Panc1 (cell line): ENCODE results near the gene DCTN2. TPM values are rescaled to one million over a fixed set of nuclear protein-coding genes. Genes with fewer than 3 reads are reported as not detected.
"Not testable (repeated sequence)": the region's sequence is repeated elsewhere in the genome, so short reads cannot be mapped to it uniquely, and the experiment has no call there.

Experiments
- ATAC-seq: fragments of 200-7000 bp; cut with Tn5 transposase; 2 replicates; pipeline ENCODE4 v1.9.1; 2020; ENCODE audit warnings: mild to moderate bottlenecking, moderate library complexity
- BruUV-seq: library from RNA; stranded (reverse); fragments of 400-500 nt; replicated peaks from 2 replicates; lab custom pipeline; 2021; lab: Mats Ljungman, UMichigan
- CTCF ChIA-PET: fragments of 300-600 bp; sonication (Branson Sonifier 250); formaldehyde crosslinking; loops from one replicate; lab custom pipeline; 2022; ENCODE audit warnings: antibody characterized with exemption; lab: Charles Lee
- POLR2A ChIA-PET: fragments of 300-600 bp; sonication (Branson Sonifier 250); formaldehyde crosslinking; loops from one replicate; lab custom pipeline; 2022; ENCODE audit warnings: antibody characterized with exemption; lab: Charles Lee
- DNase-seq: peaks from one replicate; pipeline ENCODE4 v3.0.0-alpha.2; 2010; ENCODE audit warnings: low read depth, low spot score
- H3K27ac ChIP-seq: 2 replicates; pipeline ENCODE4 v1.5.1; 2011; ENCODE audit warnings: mild to moderate bottlenecking, low read length, inconsistent platforms
- H3K27me3 ChIP-seq: fragments of 200-500 bp; sonication (Bioruptor generic); 2 replicates; pipeline ENCODE4 v1.6.0; 2014; ENCODE audit warnings: low read length, inconsistent platforms; ENCODE audit not compliant: control insufficient read depth, insufficient read depth
- H3K36me3 ChIP-seq: fragments of 200-500 bp; sonication (Bioruptor generic); 2 replicates; pipeline ENCODE4 v1.5.1; 2014; ENCODE audit warnings: inconsistent platforms, mild to moderate bottlenecking, low read length, moderate library complexity; ENCODE audit not compliant: control insufficient read depth, insufficient read depth
- H3K4me1 ChIP-seq: 2 replicates; pipeline ENCODE4 v1.5.1; 2011; ENCODE audit warnings: inconsistent platforms, mild to moderate bottlenecking, low read length, moderate library complexity; ENCODE audit not compliant: control insufficient read depth, insufficient read depth
- H3K4me3 ChIP-seq, 2 experiments: 2 replicates each; pipeline ENCODE4 v1.5.1; 2011 to 2012; ENCODE audit warnings: low read depth in 2 of 2, low read length in 2 of 2, mild to moderate bottlenecking in 2 of 2, inconsistent platforms in 1 of 2, moderate library complexity in 1 of 2
- H3K9me3 ChIP-seq: fragments of 200-500 bp; sonication (Bioruptor generic); 2 replicates; pipeline ENCODE4 v1.5.1; 2014; ENCODE audit warnings: low read depth, mild to moderate bottlenecking, inconsistent platforms, low read length, moderate library complexity; ENCODE audit not compliant: control insufficient read depth, insufficient read depth
- CTCF ChIP-seq: fragments of 450-650 bp; IDR thresholded peaks from 2 replicates; pipeline ENCODE4 v1.5.1; 2017; ENCODE audit warnings: mild to moderate bottlenecking
- POLR2AphosphoS5 ChIP-seq: IDR thresholded peaks from 2 replicates; pipeline ENCODE4 v1.6.1; 2012; ENCODE audit warnings: mild to moderate bottlenecking, low read depth, low read length, moderate library complexity
- REST ChIP-seq, 2 experiments: IDR thresholded peaks; 2 replicates each; pipeline ENCODE4 v1.6.1; 2011 to 2012; ENCODE audit warnings: low read depth in 2 of 2, control low read depth in 1 of 2, low read length in 1 of 2, mild to moderate bottlenecking in 1 of 2, moderate library complexity in 1 of 2; ENCODE audit not compliant: insufficient read depth in 1 of 2
- SIN3A ChIP-seq: IDR thresholded peaks from 2 replicates; pipeline ENCODE4 v1.6.1; 2012; ENCODE audit warnings: low read depth, mild to moderate bottlenecking, low read length, moderate library complexity, borderline replicate concordance; ENCODE audit not compliant: insufficient read depth
- TCF7L2 ChIP-seq: IDR thresholded peaks from 2 replicates; pipeline ENCODE4 v1.6.1; 2011; ENCODE audit warnings: mild to moderate bottlenecking, low read depth, low read length, inconsistent platforms
- in situ Hi-C: cut with HindIII; loops from 2 replicates; pipeline ENCODE4 v1.10.0; 2016; ENCODE audit warnings: low sequenced_read_pairs, low pct_unique_long_range_greater_than_20kb
- intact Hi-C: fragments of 100-400 bp; cut with micrococcal nuclease; formaldehyde crosslinking; loops from one replicate; pipeline ENCODE4 v1.10.0; 2022; ENCODE audit not compliant: unreplicated experiment
- total RNA-seq: library from RNA; stranded (reverse); gene quantifications from one replicate; pipeline ENCODE4 v1.2.1, GENCODE V29; 2021; ENCODE audit not compliant: unreplicated experiment

DCTN2 gene
- total RNA-seq, 1 experiment from 2014 or later, result 97.6 TPM

- Histone ChIP-seq H3K9me3 (no peaks in the 10 kb centered on the region), H3K36me3 (peaks cover 18% of the 10 kb centered on the region), H3K4me1 (peaks cover 49% of the 10 kb centered on the region), H3K27ac (peak overlapping the region; percentile 96), H3K27me3 (no peaks in the 10 kb centered on the region), H3K4me3 (peak overlapping the region; percentile 88 to 98)
- CTCF ChIA-PET, result interaction anchor here (0.6 kb wide), 1 partner anchor 116 kb away, joined by 3 read pairs; no protein-coding TSS in a partner anchor
- BruUV-seq, result no TSS peak
- DNase-seq (no peak), ATAC-seq (no peak)
- POLR2A ChIA-PET, result no interaction called here
- in situ Hi-C loops (no loop called here), intact Hi-C loops (no loop called here)
- TF ChIP-seq REST (IDR thresholded peaks at IDR 0.05; ENCODE audit: insufficient read depth in 1 of 2, low read depth in 2 of 2, low read length in 1 of 2) (no peak), CTCF (no peak), TCF7L2 (no peak), POLR2AphosphoS5 (no peak; the same call in 1 of the 2 replicates), SIN3A (no peak)
Observed at GRCh38 chr12:57518176-57518919, 28.6 kb downstream of the DCTN2 start.

GRCh38 chr12:57517718-57518117, 29.3 kb downstream of the DCTN2 start:
- BruUV-seq, intact Hi-C loops, H3K9me3 ChIP-seq, H3K27me3 ChIP-seq, in situ Hi-C loops, DNase-seq, ATAC-seq: not testable (repeated sequence)
- Histone ChIP-seq H3K4me3 (peak overlapping the region; percentile 88 to 98), H3K36me3 (peaks cover 17% of the 10 kb centered on the region), H3K4me1 (peaks cover 49% of the 10 kb centered on the region), H3K27ac (peak overlapping the region; percentile 96)
- POLR2A ChIA-PET, result interaction anchor here (0.7 kb wide), 1 partner anchor 474 kb away, joined by 4 read pairs; no protein-coding TSS in a partner anchor
- TF ChIP-seq POLR2AphosphoS5, result peak; percentile 47
- CTCF ChIA-PET, result interaction anchor here (0.6 kb wide), 1 partner anchor 116 kb away, joined by 3 read pairs; no protein-coding TSS in a partner anchor

GRCh38 chr12:57517187-57517586, 29.8 kb downstream of the DCTN2 start:
- DNase-seq (peak; percentile 28), ATAC-seq (no peak)
- no TSS peak for BruUV-seq
- POLR2A ChIA-PET, result interaction anchor here (0.7 kb wide), 1 partner anchor 474 kb away, joined by 4 read pairs; no protein-coding TSS in a partner anchor
- CTCF ChIA-PET, result no interaction called here
- TF ChIP-seq SIN3A (no peak), POLR2AphosphoS5 (peak; percentile 36; the same call in 1 of the 2 replicates), REST (IDR thresholded peaks at IDR 0.05; ENCODE audit: insufficient read depth in 1 of 2, low read depth in 2 of 2, low read length in 1 of 2) (no peak), TCF7L2 (no peak), CTCF (no peak)
- peaks cover 22% of the 10 kb centered on the region for H3K36me3 ChIP-seq
- in situ Hi-C loops, result no loop called here
- no peaks in the 10 kb centered on the region for H3K27me3 ChIP-seq
- intact Hi-C loops, result no loop called here
- H3K4me3 ChIP-seq, result peak overlapping the region; percentile 88 to 98
- no peaks in the 10 kb centered on the region for H3K9me3 ChIP-seq
- peak overlapping the region; percentile 96 for H3K27ac ChIP-seq
- H3K4me1 ChIP-seq, result peaks cover 49% of the 10 kb centered on the region
